CD14-positive monocyte (primary cell): ENCODE measurements around the gene TMBIM4. TPM values are rescaled to one million over a fixed set of nuclear protein-coding genes. Genes with fewer than 3 reads are reported as not detected.

ENCODE experiments used
- DNase-seq, 3 donors: peaks; one replicate each; pipeline ENCODE4 v3.0.0-alpha.2; 2011 to 2022
- H2AFZ ChIP-seq: 2 replicates; pipeline ENCODE4 v1.6.0; 2012; ENCODE audit warnings: mild to moderate bottlenecking, low read depth, low read length, inconsistent platforms; ENCODE audit not compliant: insufficient read depth, poor library complexity, severe bottlenecking
- H3K27ac ChIP-seq, 2 donors: 1 replicate in 1 of 2; 2 replicates in 1 of 2; pipeline ENCODE4 v1.5.1; 2012 to 2013; ENCODE audit warnings: low read length in 2 of 2, control low read depth in 1 of 2, inconsistent platforms in 1 of 2, low read depth in 1 of 2, mild to moderate bottlenecking in 1 of 2
- H3K27me3 ChIP-seq, 2 donors: one replicate each; pipeline versions ENCODE4 v1.6.0 to v1.6.1; 2011 to 2013; ENCODE audit warnings: low read length in 2 of 2; ENCODE audit not compliant: control insufficient read depth in 2 of 2, insufficient read depth in 2 of 2
- H3K36me3 ChIP-seq, 2 donors: replicated peaks in 1 of 2; 1 replicate in 1 of 2; 2 replicates in 1 of 2; pipeline versions ENCODE4 v1.5.1 to v1.6.1; 2012 to 2013; ENCODE audit warnings: low read length in 2 of 2, control low read depth in 1 of 2, inconsistent platforms in 1 of 2, mild to moderate bottlenecking in 1 of 2; ENCODE audit not compliant: insufficient read depth in 2 of 2, control insufficient read depth in 1 of 2
- H3K4me1 ChIP-seq, 2 donors: 1 replicate in 1 of 2; 2 replicates in 1 of 2; pipeline versions ENCODE4 v1.5.1 to v1.6.1; 2012 to 2013; ENCODE audit warnings: low read length in 2 of 2, control low read depth in 1 of 2, inconsistent platforms in 1 of 2, mild to moderate bottlenecking in 1 of 2, moderate library complexity in 1 of 2; ENCODE audit not compliant: insufficient read depth in 2 of 2, control insufficient read depth in 1 of 2
- H3K4me2 ChIP-seq: replicated peaks from 2 replicates; pipeline ENCODE3; 2012; ENCODE audit warnings: low read length, moderate library complexity, mild to moderate bottlenecking; ENCODE audit not compliant: poor library complexity, severe bottlenecking; ENCODE audit errors: extremely low read depth
- H3K4me3 ChIP-seq, 3 experiments: fragments of 200-600 bp in 1 of 3; sonication (generic) in 1 of 3; replicated peaks in 1 of 3; 1 replicate in 2 of 3; 2 replicates in 1 of 3; pipeline ENCODE4 v1.5.1; 2011 to 2013; ENCODE audit warnings: low read length in 3 of 3, mild to moderate bottlenecking in 3 of 3, control low read depth in 2 of 3, low read depth in 2 of 3, inconsistent platforms in 1 of 3, moderate library complexity in 1 of 3
- H3K79me2 ChIP-seq: 2 replicates; pipeline ENCODE4 v1.6.0; 2012; ENCODE audit warnings: mild to moderate bottlenecking, control low read depth, inconsistent platforms, low read length, moderate library complexity; ENCODE audit not compliant: insufficient read depth
- H3K9ac ChIP-seq: 2 replicates; pipeline ENCODE4 v1.6.0; 2017; ENCODE audit warnings: low read length, mild to moderate bottlenecking; ENCODE audit not compliant: insufficient read depth, poor library complexity, severe bottlenecking
- H3K9me3 ChIP-seq, 2 donors: replicated peaks in 1 of 2; 1 replicate in 1 of 2; 2 replicates in 1 of 2; pipeline versions ENCODE4 v1.5.1 to v1.6.1; 2012 to 2013; ENCODE audit warnings: low read length in 2 of 2, control low read depth in 1 of 2; ENCODE audit not compliant: control insufficient read depth in 1 of 2, insufficient read depth in 1 of 2
- H4K20me1 ChIP-seq: 2 replicates; pipeline ENCODE4 v1.6.0; 2012; ENCODE audit warnings: mild to moderate bottlenecking, low read length, control low read depth, moderate library complexity; ENCODE audit not compliant: insufficient read depth
- H3K27ac Mint-ChIP-seq, 7 donors: one replicate each; pipeline ENCODE4 v1.8.0; 2020; ENCODE audit warnings: mild to moderate bottlenecking in 7 of 7, mixed read lengths in 7 of 7, moderate library complexity in 6 of 7, inconsistent platforms in 2 of 7
- H3K27me3 Mint-ChIP-seq, 3 donors: one replicate each; pipeline ENCODE4 v1.8.0; 2021 to 2022; ENCODE audit warnings: low read depth in 3 of 3, mild to moderate bottlenecking in 3 of 3, mixed read lengths in 3 of 3, moderate library complexity in 3 of 3, inconsistent platforms in 1 of 3
- H3K36me3 Mint-ChIP-seq, 2 donors: one replicate each; pipeline ENCODE4 v1.8.0; 2020; ENCODE audit warnings: mixed read lengths in 2 of 2, inconsistent platforms in 1 of 2, mild to moderate bottlenecking in 1 of 2
- H3K4me1 Mint-ChIP-seq: one replicate; pipeline ENCODE4 v1.8.0; 2020; ENCODE audit warnings: mild to moderate bottlenecking, mixed read lengths
- H3K4me3 Mint-ChIP-seq, 2 donors: one replicate each; pipeline ENCODE4 v1.8.0; 2020; ENCODE audit warnings: mild to moderate bottlenecking in 2 of 2, mixed read lengths in 2 of 2, moderate library complexity in 1 of 2
- H3K9me3 Mint-ChIP-seq, 7 donors: one replicate each; pipeline ENCODE4 v1.8.0; 2020 to 2022; ENCODE audit warnings: mixed read lengths in 7 of 7, mild to moderate bottlenecking in 6 of 7, moderate library complexity in 6 of 7, inconsistent platforms in 2 of 7
- WGBS: methylation state at CpG from one replicate; pipeline ENCODE4 v1.1.5; 2013; ENCODE audit warnings: missing lambda C conversion rate; ENCODE audit not compliant: insufficient coverage; 5-methylcytosine and 5-hydroxymethylcytosine counted together
- intact Hi-C, 2 donors: fragments of 100-400 bp; cut with micrococcal nuclease; formaldehyde crosslinking; loops; one replicate each; pipeline versions ENCODE4 v1.15.0 to v1.15.1; 2023
- polyA plus RNA-seq, 3 donors: library from polyadenylated mRNA; depleted of rRNA in 1 of 3; unstranded in 2 of 3; stranded (reverse) in 1 of 3; fragments of 300-500 nt in 2 of 3; fragments of >200 nt in 1 of 3; fragmentation: Illumina TruSeq in 2 of 3; gene quantifications; 1 replicate in 2 of 3; 2 replicates in 1 of 3; pipeline ENCODE4 v1.2.3, GENCODE V29; 2012 to 2021
- TF ChIP-seq, protein P1 (sequence below): fragments of 200-600 bp; IDR thresholded peaks from one replicate; pipeline ENCODE4 v1.8.0; 2022; ENCODE audit warnings: antibody characterized with exemption, mild to moderate bottlenecking

TMBIM4 gene
- polyA plus RNA-seq, 3 donors, result 153 to 823 (median 694) TPM

DNA sequence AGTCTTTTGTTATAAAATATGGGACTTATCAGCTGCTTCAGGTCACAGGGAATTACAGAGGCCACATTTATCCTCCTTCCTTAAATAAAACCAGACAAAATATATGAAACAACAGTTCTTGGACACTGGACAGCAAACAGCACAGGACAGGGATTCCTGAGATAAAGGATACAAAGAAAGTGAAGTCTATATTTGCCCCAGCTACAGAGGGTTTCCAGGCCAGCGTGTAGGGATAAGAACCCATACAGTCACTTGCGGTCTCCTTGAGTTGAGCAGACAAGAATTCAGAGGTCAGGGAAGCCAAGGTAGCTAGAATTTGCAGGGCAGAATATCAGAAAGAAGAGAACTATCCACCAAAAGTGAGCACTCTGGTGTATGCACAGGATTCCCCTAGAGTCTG, 30.5 kb downstream of the TMBIM4 start:
- Mint-ChIP-seq H3K27ac (peak overlapping the region in 2 of 7 donors; percentile 10 to 46), H3K4me3 (no peak overlapping the region), H3K36me3 (peaks cover 54 to 71% of the 10 kb centered on the region in 2 donors), H3K9me3 (peaks cover 11 to 33% (median 26%) of the 10 kb centered on the region in 7 donors), H3K27me3 (no peaks in the 10 kb centered on the region), H3K4me1 (peaks cover 19% of the 10 kb centered on the region)
- Histone ChIP-seq H3K36me3 (peaks cover 65 to 83% of the 10 kb centered on the region in 2 donors), H3K27ac (no peak overlapping the region), H4K20me1 (peaks cover 6% of the 10 kb centered on the region), H3K9ac (no peak overlapping the region), H3K9me3 (peaks cover 4 to 42% of the 10 kb centered on the region in 2 donors), H3K4me2 (no peak overlapping the region), H3K4me1 (peaks cover 16 to 21% of the 10 kb centered on the region in 2 donors), H2AFZ (no peak overlapping the region), H3K27me3 (no peaks in the 10 kb centered on the region), H3K79me2 (peaks cover 82% of the 10 kb centered on the region), H3K4me3 (no peak overlapping the region)
- DNase-seq, result no peak
- TF ChIP-seq, protein P1, sequence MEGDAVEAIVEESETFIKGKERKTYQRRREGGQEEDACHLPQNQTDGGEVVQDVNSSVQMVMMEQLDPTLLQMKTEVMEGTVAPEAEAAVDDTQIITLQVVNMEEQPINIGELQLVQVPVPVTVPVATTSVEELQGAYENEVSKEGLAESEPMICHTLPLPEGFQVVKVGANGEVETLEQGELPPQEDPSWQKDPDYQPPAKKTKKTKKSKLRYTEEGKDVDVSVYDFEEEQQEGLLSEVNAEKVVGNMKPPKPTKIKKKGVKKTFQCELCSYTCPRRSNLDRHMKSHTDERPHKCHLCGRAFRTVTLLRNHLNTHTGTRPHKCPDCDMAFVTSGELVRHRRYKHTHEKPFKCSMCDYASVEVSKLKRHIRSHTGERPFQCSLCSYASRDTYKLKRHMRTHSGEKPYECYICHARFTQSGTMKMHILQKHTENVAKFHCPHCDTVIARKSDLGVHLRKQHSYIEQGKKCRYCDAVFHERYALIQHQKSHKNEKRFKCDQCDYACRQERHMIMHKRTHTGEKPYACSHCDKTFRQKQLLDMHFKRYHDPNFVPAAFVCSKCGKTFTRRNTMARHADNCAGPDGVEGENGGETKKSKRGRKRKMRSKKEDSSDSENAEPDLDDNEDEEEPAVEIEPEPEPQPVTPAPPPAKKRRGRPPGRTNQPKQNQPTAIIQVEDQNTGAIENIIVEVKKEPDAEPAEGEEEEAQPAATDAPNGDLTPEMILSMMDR, result no peak
- no CpG with 5 or more reads among the region's 2 CpGs for WGBS
- intact Hi-C loops, result no loop called here

DNA sequence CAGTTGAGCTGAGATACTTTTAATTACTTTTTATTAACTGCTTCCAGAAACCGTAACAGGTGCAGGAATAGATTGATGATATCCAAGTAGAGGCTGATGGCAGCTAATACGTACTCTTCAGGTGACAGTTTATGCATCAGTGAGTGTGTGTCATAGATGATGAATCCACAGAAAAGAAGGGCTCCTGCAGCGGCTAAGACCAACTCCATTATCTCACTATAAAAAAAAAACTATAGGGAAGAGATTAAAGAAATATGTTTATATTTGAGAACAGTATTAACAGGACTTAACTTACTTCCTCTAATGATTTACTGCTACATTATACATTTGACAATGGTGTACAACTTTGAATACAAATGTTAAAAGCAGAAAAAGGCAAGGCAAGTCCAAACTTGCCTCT, 31.9 kb downstream of the TMBIM4 start:
- Mint-ChIP-seq H3K27ac (no peak overlapping the region), H3K4me3 (no peak overlapping the region), H3K4me1 (peaks cover 5% of the 10 kb centered on the region), H3K27me3 (no peaks in the 10 kb centered on the region), H3K9me3 (peaks cover 11 to 33% (median 26%) of the 10 kb centered on the region in 7 donors), H3K36me3 (peaks cover 48 to 61% of the 10 kb centered on the region in 2 donors)
- Histone ChIP-seq H3K4me3 (no peak overlapping the region), H3K27me3 (no peaks in the 10 kb centered on the region), H2AFZ (no peak overlapping the region), H3K27ac (no peak overlapping the region), H3K4me2 (no peak overlapping the region), H3K9ac (no peak overlapping the region), H3K79me2 (peaks cover 74% of the 10 kb centered on the region), H3K4me1 (peaks cover 2 to 7% of the 10 kb centered on the region in 2 donors), H3K36me3 (peaks cover 64 to 69% of the 10 kb centered on the region in 2 donors), H4K20me1 (peaks cover 6% of the 10 kb centered on the region), H3K9me3 (peaks cover 4 to 36% of the 10 kb centered on the region in 2 donors)
- WGBS, result no CpG with 5 or more reads among the region's 3 CpGs
- TF ChIP-seq, protein P1, result no peak
- intact Hi-C loops, result no loop called here
- DNase-seq, result no peak
